ENCODE data around the gene AGAP1.

DNA sequence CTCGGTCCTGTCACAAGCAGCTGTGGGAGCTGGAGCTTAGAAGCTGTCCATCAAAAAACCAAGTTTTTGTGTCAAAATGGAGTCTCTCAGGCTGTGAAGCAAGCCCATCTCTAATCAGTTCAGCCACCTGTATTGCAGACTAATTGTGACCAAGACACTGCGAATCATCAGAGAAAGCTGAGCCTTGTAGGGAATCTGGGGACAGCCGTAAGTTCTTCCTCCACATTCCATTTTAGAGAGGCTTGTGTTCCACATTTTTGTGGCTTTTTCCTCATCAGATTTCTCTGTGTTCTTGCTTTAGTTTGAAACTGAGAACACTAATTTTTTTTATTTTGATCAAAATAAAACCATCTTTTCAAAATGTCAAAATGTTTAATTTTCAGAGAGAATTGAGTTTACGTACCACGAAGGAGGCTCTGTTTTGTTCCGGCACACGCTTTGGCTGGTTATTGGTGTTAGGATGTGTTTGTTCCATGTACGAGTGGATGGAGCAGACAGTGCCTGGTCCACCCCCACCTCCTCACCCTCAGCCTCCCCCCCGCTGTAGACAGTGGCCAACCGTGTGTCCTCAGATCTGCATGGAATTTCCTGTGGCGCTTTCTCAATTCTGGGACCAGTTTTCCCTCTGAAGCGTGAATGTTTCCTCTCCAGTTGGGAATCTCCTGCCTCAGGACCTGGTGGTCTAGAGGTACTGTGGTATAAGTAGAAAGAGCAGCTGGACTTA lies 140.8 kb downstream of the AGAP1 start:
- TF ChIP-seq, protein P1, sequence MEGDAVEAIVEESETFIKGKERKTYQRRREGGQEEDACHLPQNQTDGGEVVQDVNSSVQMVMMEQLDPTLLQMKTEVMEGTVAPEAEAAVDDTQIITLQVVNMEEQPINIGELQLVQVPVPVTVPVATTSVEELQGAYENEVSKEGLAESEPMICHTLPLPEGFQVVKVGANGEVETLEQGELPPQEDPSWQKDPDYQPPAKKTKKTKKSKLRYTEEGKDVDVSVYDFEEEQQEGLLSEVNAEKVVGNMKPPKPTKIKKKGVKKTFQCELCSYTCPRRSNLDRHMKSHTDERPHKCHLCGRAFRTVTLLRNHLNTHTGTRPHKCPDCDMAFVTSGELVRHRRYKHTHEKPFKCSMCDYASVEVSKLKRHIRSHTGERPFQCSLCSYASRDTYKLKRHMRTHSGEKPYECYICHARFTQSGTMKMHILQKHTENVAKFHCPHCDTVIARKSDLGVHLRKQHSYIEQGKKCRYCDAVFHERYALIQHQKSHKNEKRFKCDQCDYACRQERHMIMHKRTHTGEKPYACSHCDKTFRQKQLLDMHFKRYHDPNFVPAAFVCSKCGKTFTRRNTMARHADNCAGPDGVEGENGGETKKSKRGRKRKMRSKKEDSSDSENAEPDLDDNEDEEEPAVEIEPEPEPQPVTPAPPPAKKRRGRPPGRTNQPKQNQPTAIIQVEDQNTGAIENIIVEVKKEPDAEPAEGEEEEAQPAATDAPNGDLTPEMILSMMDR (IDR thresholded peaks at IDR 0.05; ENCODE audit: low read depth, low read length, poor library complexity, severe bottlenecking): no peak
- TF ChIP-seq EZH2phosphoT487 (IDR thresholded peaks at IDR 0.05; ENCODE audit: borderline replicate concordance, low read length): no peak

Data from DOHH2 (cell line).